ENCODE measurements around the gene TMEM150B. TPM values are rescaled to one million over a fixed set of nuclear protein-coding genes. Genes with fewer than 3 reads are reported as not detected.

Gene TMEM150B
- total and polyA plus RNA-seq, 7 donors: 2.4 to 18.7 (median 7.2) TPM; not detected in 1

- Histone ChIP-seq H3K27me3 (no peaks in the 10 kb centered on the region), H3K4me1 (peaks cover 0 to 23% (median 19%) of the 10 kb centered on the region in 4 donors), H3K9me3 (no peaks in the 10 kb centered on the region), H3K36me3 (peaks cover 0 to 38% (median 7%) of the 10 kb centered on the region in 4 donors), H3K4me3 (no peak overlapping the region), H3K27ac (no peak overlapping the region)
- intact Hi-C loops (cut with DNase I): no loop called here
- DNase-seq: no peak
- no peak for TF ChIP-seq POLR2AphosphoS5 (IDR thresholded peaks at IDR 0.05)
- TF ChIP-seq CTCF (IDR thresholded peaks at IDR 0.05): no peak
- no peak for TF ChIP-seq POLR2A (IDR thresholded peaks at IDR 0.05)
- no peak for TF ChIP-seq EP300 (IDR thresholded peaks at IDR 0.05)
- 90 to 94% methylated on average over 13 of the region's 13 CpGs for WGBS, 2 donors
These were observed 46.6 kb downstream of the TMEM150B start for GRCh38 chr19:55278391-55279135.

- Histone ChIP-seq H3K27ac (no peak overlapping the region), H3K27me3 (no peaks in the 10 kb centered on the region), H3K4me3 (no peak overlapping the region), H3K9me3 (no peaks in the 10 kb centered on the region), H3K36me3 (peaks cover 0 to 48% (median 11%) of the 10 kb centered on the region in 4 donors), H3K4me1 (peaks cover 0 to 18% (median 16%) of the 10 kb centered on the region in 4 donors)
- intact Hi-C loops (cut with DNase I): no loop called here
- WGBS, 2 donors: 96 to 97% methylated on average over 17 of the region's 17 CpGs
- TF ChIP-seq POLR2A (IDR thresholded peaks at IDR 0.05) (no peak), EP300 (IDR thresholded peaks at IDR 0.05) (no peak), POLR2AphosphoS5 (IDR thresholded peaks at IDR 0.05) (no peak), CTCF (IDR thresholded peaks at IDR 0.05) (no peak)
- no peak for DNase-seq
These were observed 47.6 kb downstream of the TMEM150B start for GRCh38 chr19:55277494-55277893.

GRCh38 chr19:55276720-55277430, 48.3 kb downstream of the TMEM150B start:
- H3K27me3 ChIP-seq: no peaks in the 10 kb centered on the region
- no peak for TF ChIP-seq CTCF (IDR thresholded peaks at IDR 0.05)
- TF ChIP-seq POLR2A (IDR thresholded peaks at IDR 0.05): no peak
- intact Hi-C loops (cut with DNase I): no loop called here
- H3K4me1 ChIP-seq: peaks cover 0 to 18% (median 16%) of the 10 kb centered on the region in 4 donors
- 73 to 78% methylated on average over 15 of the region's 15 CpGs for WGBS, 2 donors
- H3K36me3 ChIP-seq: peaks cover 0 to 54% (median 11%) of the 10 kb centered on the region in 4 donors
- H3K27ac ChIP-seq: no peak overlapping the region
- DNase-seq: no peak
- no peak overlapping the region for H3K4me3 ChIP-seq
- H3K9me3 ChIP-seq: no peaks in the 10 kb centered on the region

- no peak for DNase-seq
- intact Hi-C loops (cut with DNase I): no loop called here
- WGBS, 2 donors: 72 to 81% methylated on average over 17 of the region's 17 CpGs
- Histone ChIP-seq H3K4me1 (peaks cover 0 to 17% (median 16%) of the 10 kb centered on the region in 4 donors), H3K36me3 (peaks cover 0 to 60% (median 11%) of the 10 kb centered on the region in 4 donors), H3K9me3 (no peaks in the 10 kb centered on the region), H3K27ac (no peak overlapping the region), H3K4me3 (no peak overlapping the region), H3K27me3 (no peaks in the 10 kb centered on the region)
- TF ChIP-seq POLR2AphosphoS5 (IDR thresholded peaks at IDR 0.05): no peak
- no peak for TF ChIP-seq EP300 (IDR thresholded peaks at IDR 0.05)
- no peak for TF ChIP-seq CTCF (IDR thresholded peaks at IDR 0.05)
- no peak for TF ChIP-seq POLR2A (IDR thresholded peaks at IDR 0.05)
These were observed 49.1 kb downstream of the TMEM150B start for GRCh38 chr19:55275851-55276719.
